ENCODE data around the gene GRSF1.

DNA sequence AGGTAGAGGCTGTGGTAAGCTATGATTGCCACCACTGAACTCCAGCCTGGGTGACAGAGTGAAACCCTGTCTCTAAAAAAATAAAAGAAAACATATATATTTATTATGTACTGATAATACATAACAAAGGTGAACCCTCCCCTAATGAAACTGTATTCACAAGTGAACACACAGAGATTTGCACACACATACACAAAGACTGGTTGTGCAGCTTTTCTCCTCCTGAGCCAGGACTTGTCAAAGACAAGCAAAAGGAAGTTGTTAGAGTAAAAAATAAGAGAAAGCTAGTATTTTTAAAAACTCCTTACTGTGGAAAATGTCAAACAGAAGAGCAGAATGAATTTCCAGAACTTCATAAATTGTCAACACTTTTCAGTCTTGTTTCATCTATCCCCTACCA lies 1.5 kb upstream of the GRSF1 start:
- TF ChIP-seq, protein P1, sequence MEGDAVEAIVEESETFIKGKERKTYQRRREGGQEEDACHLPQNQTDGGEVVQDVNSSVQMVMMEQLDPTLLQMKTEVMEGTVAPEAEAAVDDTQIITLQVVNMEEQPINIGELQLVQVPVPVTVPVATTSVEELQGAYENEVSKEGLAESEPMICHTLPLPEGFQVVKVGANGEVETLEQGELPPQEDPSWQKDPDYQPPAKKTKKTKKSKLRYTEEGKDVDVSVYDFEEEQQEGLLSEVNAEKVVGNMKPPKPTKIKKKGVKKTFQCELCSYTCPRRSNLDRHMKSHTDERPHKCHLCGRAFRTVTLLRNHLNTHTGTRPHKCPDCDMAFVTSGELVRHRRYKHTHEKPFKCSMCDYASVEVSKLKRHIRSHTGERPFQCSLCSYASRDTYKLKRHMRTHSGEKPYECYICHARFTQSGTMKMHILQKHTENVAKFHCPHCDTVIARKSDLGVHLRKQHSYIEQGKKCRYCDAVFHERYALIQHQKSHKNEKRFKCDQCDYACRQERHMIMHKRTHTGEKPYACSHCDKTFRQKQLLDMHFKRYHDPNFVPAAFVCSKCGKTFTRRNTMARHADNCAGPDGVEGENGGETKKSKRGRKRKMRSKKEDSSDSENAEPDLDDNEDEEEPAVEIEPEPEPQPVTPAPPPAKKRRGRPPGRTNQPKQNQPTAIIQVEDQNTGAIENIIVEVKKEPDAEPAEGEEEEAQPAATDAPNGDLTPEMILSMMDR (IDR thresholded peaks at IDR 0.05 in 4 of 5, conservative IDR thresholded peaks at IDR 0.05 in 1 of 5), result no peak
- TF ChIP-seq POLR2A (IDR thresholded peaks at IDR 0.05), result no peak
